Mammary epithelial cell (primary cell): ENCODE data around the gene MAP3K6.

ENCODE experiments used
- CTCF ChIP-seq, 2 donors: IDR thresholded peaks in 1 of 2; conservative IDR thresholded peaks in 1 of 2; 2 replicates each; pipeline ENCODE4 v1.5.1; 2011 to 2012; ENCODE audit warnings: inconsistent platforms in 2 of 2, low read length in 2 of 2, mild to moderate bottlenecking in 2 of 2, control low read depth in 1 of 2, low read depth in 1 of 2; ENCODE audit not compliant: insufficient read depth in 1 of 2; ENCODE audit errors: extremely low read depth in 1 of 2
- EZH2 ChIP-seq: IDR thresholded peaks from 2 replicates; pipeline ENCODE4 v1.6.1; 2012; ENCODE audit warnings: low read length, inconsistent platforms, borderline replicate concordance

- TF ChIP-seq CTCF (conservative IDR thresholded peaks at IDR 0.05 in 1 of 2, IDR thresholded peaks at IDR 0.05 in 1 of 2; ENCODE audit: extremely low read depth in 1 of 2, insufficient read depth in 1 of 2, low read depth in 1 of 2, low read length in 2 of 2), result no peak
- TF ChIP-seq EZH2, result no peak
Observed at GRCh38 chr1:27405074-27405473, 38.3 kb upstream of the MAP3K6 start.
